ENCODE measurements around the gene DOK6. TPM values are rescaled to one million over a fixed set of nuclear protein-coding genes. Genes with fewer than 3 reads are reported as not detected.

Gene DOK6
- total and polyA plus RNA-seq, 2 donors (not counting 3 experiments of a cell fraction or from before 2014, with no cell fraction given): under 0.01 TPM; not detected in 1

DNA sequence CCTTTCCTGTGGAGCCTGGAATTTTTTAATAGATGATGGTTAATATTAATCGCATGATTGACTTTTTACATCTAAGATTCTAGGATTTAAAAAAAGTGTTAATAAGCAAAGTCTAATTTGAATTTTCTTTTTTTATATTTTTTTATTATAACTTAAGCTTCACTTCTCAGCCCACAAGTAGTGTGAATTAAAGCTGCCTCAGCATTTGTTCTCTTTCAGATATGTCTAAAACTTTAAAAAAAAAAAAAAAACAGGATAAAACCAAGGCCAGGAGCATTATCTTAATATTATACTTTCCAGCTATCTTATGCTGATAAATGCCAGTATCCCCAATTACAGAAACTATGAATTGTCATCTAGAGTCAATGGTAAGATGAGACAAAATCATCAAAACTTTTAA is 437.3 kb downstream of the DOK6 start:
- Histone ChIP-seq H3K9me3 (replicated peaks; ENCODE audit: control insufficient read depth, insufficient read depth, low read length) (no peaks in the 10 kb centered on the region), H3K4me3 (replicated peaks in 1 of 3; ENCODE audit: insufficient read depth in 1 of 3, low read depth in 1 of 3, low read length in 3 of 3) (no peak overlapping the region), H3K9ac (replicated peaks; ENCODE audit: extremely low read depth, insufficient read depth, low read length) (no peak overlapping the region), H4K20me1 (replicated peaks; ENCODE audit: control insufficient read depth, extremely low read depth, insufficient read depth, low read length) (no peaks in the 10 kb centered on the region), H3K4me1 (ENCODE audit: control insufficient read depth, extremely low read depth, insufficient read depth, low read length) (no peaks in the 10 kb centered on the region), H3K4me2 (ENCODE audit: insufficient read depth, low read length) (no peak overlapping the region), H3K36me3 (ENCODE audit: control insufficient read depth in 2 of 2, extremely low read depth in 1 of 2, insufficient read depth in 2 of 2, low read length in 2 of 2) (no peaks in the 10 kb centered on the region), H3K9me1 (replicated peaks; ENCODE audit: control insufficient read depth, extremely low read depth, insufficient read depth, low read length) (no peaks in the 10 kb centered on the region), H3K79me2 (ENCODE audit: control insufficient read depth, insufficient read depth, low read length) (no peaks in the 10 kb centered on the region), H3K27me3 (ENCODE audit: control insufficient read depth in 2 of 2, insufficient read depth in 2 of 2, low read length in 2 of 2) (no peaks in the 10 kb centered on the region), H2AFZ (ENCODE audit: low read depth, low read length) (no peak overlapping the region), H3K27ac (ENCODE audit: insufficient read depth, low read depth, low read length) (no peak overlapping the region)
- TF ChIP-seq, protein P1, sequence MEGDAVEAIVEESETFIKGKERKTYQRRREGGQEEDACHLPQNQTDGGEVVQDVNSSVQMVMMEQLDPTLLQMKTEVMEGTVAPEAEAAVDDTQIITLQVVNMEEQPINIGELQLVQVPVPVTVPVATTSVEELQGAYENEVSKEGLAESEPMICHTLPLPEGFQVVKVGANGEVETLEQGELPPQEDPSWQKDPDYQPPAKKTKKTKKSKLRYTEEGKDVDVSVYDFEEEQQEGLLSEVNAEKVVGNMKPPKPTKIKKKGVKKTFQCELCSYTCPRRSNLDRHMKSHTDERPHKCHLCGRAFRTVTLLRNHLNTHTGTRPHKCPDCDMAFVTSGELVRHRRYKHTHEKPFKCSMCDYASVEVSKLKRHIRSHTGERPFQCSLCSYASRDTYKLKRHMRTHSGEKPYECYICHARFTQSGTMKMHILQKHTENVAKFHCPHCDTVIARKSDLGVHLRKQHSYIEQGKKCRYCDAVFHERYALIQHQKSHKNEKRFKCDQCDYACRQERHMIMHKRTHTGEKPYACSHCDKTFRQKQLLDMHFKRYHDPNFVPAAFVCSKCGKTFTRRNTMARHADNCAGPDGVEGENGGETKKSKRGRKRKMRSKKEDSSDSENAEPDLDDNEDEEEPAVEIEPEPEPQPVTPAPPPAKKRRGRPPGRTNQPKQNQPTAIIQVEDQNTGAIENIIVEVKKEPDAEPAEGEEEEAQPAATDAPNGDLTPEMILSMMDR (IDR thresholded peaks at IDR 0.05; ENCODE audit: extremely low read depth in 1 of 2, insufficient read depth in 1 of 2, low read depth in 1 of 2, low read length in 2 of 2): no peak
- TF ChIP-seq FOS (IDR thresholded peaks at IDR 0.05; ENCODE audit: borderline replicate concordance, insufficient read depth, low read length) (no peak), POLR2AphosphoS5 (IDR thresholded peaks at IDR 0.05; ENCODE audit: insufficient read depth, low read depth, low read length) (no peak), GATA2 (IDR thresholded peaks at IDR 0.05; ENCODE audit: insufficient read depth, insufficient read length, low read depth, low read length) (no peak), POLR2A (IDR thresholded peaks at IDR 0.05; ENCODE audit: low read depth, low read length) (no peak), JUN (IDR thresholded peaks at IDR 0.05; ENCODE audit: borderline replicate concordance, insufficient read depth, insufficient read length, low read depth) (no peak), EZH2 (IDR thresholded peaks at IDR 0.05; ENCODE audit: borderline replicate concordance, low read depth, low read length, severe bottlenecking) (no peak), MYC (IDR thresholded peaks at IDR 0.05; ENCODE audit: low read depth, low read length) (no peak)
- TF ChIP-seq, protein P2, sequence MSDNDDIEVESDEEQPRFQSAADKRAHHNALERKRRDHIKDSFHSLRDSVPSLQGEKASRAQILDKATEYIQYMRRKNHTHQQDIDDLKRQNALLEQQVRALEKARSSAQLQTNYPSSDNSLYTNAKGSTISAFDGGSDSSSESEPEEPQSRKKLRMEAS (IDR thresholded peaks at IDR 0.05; ENCODE audit: insufficient read depth, insufficient read length): no peak
- intact Hi-C loops (cut with micrococcal nuclease) (no loop called here), dilution Hi-C loops (cut with MboI; ENCODE audit: extremely low pct_ligation_motif_present, low sequenced_read_pairs) (no loop called here)
- no peak for FAIRE-seq
- BruUV-seq (replicated peaks): no TSS peak
- DNase-seq (ENCODE audit: low read depth, low spot score): no peak
- CTCF ChIA-PET: no interaction called here
- POLR2A ChIA-PET: no interaction called here

Measured in endothelial cell of umbilical vein (primary cell).